ENCODE results near the gene PDCD7. TPM values are rescaled to one million over a fixed set of nuclear protein-coding genes. Genes with fewer than 3 reads are reported as not detected.

Gene PDCD7
- total RNA-seq, 1 experiment from 2014 or later: 31.6 TPM

DNA sequence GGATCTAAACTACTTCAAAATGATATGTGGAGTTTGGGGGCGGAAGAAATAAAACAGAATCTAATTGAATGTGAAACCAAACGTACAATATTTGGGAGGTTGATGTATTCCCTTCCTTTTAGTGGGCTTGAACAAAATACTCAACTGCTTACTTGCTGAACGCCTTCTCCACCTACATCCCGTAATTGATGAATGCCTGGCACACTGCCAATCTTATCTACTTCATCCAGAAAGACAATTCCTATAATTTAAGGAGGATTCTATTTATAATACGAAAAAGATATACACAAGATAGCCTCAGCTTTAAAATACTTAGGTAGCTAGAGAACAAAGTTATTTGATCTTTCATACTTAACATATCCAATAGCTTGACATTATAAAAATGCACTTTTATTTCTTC lies 23.1 kb upstream of the PDCD7 start:
- ChIA-PET CTCF (no interaction called here), RAD21 (ENCODE audit: low non-redundant PET in 1 of 2, low total read pairs in 2 of 2, uncharacterized antibody in 2 of 2, unreplicated experiment in 2 of 2) (no interaction called here), POLR2A (no interaction called here)
- ATAC-seq (no peak), DNase-seq (ENCODE audit: low read depth, low spot score) (no peak)
- TF ChIP-seq ATF3 (IDR thresholded peaks at IDR 0.05): no peak
- TF ChIP-seq SP1 (IDR thresholded peaks at IDR 0.05; ENCODE audit: low read depth): no peak
- no peak for TF ChIP-seq ELF1 (IDR thresholded peaks at IDR 0.05; ENCODE audit: borderline replicate concordance, low read depth)
- no peak for TF ChIP-seq JUND (IDR thresholded peaks at IDR 0.05)
- no peak for TF ChIP-seq SIN3A (IDR thresholded peaks at IDR 0.05; ENCODE audit: low read depth)
- TF ChIP-seq EZH2 (IDR thresholded peaks at IDR 0.05): no peak
- no peak for TF ChIP-seq REST (IDR thresholded peaks at IDR 0.05; ENCODE audit: low read depth)
- TF ChIP-seq, protein P1, sequence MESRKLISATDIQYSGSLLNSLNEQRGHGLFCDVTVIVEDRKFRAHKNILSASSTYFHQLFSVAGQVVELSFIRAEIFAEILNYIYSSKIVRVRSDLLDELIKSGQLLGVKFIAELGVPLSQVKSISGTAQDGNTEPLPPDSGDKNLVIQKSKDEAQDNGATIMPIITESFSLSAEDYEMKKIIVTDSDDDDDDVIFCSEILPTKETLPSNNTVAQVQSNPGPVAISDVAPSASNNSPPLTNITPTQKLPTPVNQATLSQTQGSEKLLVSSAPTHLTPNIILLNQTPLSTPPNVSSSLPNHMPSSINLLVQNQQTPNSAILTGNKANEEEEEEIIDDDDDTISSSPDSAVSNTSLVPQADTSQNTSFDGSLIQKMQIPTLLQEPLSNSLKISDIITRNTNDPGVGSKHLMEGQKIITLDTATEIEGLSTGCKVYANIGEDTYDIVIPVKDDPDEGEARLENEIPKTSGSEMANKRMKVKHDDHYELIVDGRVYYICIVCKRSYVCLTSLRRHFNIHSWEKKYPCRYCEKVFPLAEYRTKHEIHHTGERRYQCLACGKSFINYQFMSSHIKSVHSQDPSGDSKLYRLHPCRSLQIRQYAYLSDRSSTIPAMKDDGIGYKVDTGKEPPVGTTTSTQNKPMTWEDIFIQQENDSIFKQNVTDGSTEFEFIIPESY (IDR thresholded peaks at IDR 0.05; ENCODE audit: extremely low read depth, insufficient replicate concordance, low read length): no peak
- no peak for TF ChIP-seq POLR2AphosphoS5 (IDR thresholded peaks at IDR 0.05; ENCODE audit: low read depth, low read length)
- no peak for TF ChIP-seq EGR1 (IDR thresholded peaks at IDR 0.05; ENCODE audit: low read depth)
- TF ChIP-seq CEBPB (IDR thresholded peaks at IDR 0.05; ENCODE audit: low read depth): no peak
- Histone ChIP-seq H3K27me3 (ENCODE audit: insufficient read depth, low read length) (no peaks in the 10 kb centered on the region), H3K9me3 (ENCODE audit: control insufficient read depth in 1 of 2, insufficient read depth in 1 of 2, low read depth in 1 of 2, low read length in 2 of 2) (no peaks in the 10 kb centered on the region), H3K4me2 (ENCODE audit: low read length) (no peak overlapping the region), H4K20me1 (ENCODE audit: insufficient read depth) (no peaks in the 10 kb centered on the region), H2AFZ (ENCODE audit: low read depth, low read length, poor library complexity, severe bottlenecking) (no peak overlapping the region), H3K4me1 (ENCODE audit: control insufficient read depth in 1 of 2, insufficient read depth in 2 of 2, low read length in 2 of 2) (no peaks in the 10 kb centered on the region), H3K79me2 (ENCODE audit: insufficient read depth, low read length) (no peaks in the 10 kb centered on the region), H3K27ac (ENCODE audit: low read depth, low read length) (no peak overlapping the region), H3K36me3 (ENCODE audit: control insufficient read depth in 1 of 2, insufficient read depth in 2 of 2, low read length in 2 of 2) (peaks cover 37 to 42% of the 10 kb centered on the region in 2 experiments), H3K9me2 (ENCODE audit: insufficient read depth) (no peaks in the 10 kb centered on the region), H3K4me3 (replicated peaks in 1 of 2; ENCODE audit: low read depth in 1 of 2, low read length in 2 of 2) (no peak overlapping the region), H3K9ac (ENCODE audit: low read length) (no peak overlapping the region)
- no TSS peak for BruUV-seq (replicated peaks)
- intact Hi-C loops (cut with micrococcal nuclease): no loop called here
